GM20000 (cell line): ENCODE results near the gene BRINP3.

Source experiments
- DNase-seq: peaks from one replicate; pipeline ENCODE4 v3.0.0; 2012; ENCODE audit warnings: low spot score
- CTCF ChIP-seq: IDR thresholded peaks from 2 replicates; pipeline ENCODE4 v1.5.1; 2012; ENCODE audit warnings: mild to moderate bottlenecking, control low read depth; ENCODE audit errors: extremely low read depth, missing control alignments

Gene BRINP3

DNA sequence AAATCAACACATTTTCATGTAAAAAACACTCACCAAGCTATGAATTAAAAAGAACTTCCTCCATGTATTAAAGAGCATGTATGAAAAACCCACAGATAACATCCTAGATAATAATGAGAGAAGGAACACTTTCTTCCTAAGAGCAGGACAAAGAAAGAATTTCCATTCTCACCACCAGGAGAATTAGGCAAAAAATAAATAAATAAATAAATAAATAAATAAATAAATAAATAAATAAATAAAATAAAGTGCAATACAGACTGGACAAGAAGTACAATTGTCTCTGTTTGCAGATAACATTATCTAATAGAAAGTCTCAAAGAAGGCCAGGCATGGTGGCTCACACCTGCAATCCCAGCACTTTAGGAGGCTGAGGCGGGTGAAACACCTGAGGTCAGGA is 218.2 kb downstream of the BRINP3 start:
- no peak for DNase-seq
- TF ChIP-seq CTCF, result no peak

DNA sequence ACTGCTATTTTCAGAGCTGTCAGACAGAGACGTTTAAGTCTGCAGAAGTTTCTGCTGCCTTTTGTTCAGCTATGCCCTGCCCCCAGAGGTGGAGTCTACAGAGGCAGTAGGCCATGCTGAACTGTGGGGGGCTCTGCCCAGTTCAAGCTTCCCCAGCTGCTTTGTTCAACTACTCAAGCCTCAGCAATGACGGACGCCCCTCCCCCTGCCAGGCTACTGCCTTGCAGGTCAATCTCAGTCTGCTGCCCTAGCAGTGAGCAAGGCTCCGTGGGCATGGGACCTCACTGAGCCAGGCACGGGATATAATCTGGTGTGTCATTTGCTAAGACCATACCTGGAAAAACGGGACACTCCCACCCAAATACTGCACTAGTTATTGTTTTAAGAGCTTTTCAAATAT is 219.7 kb downstream of the BRINP3 start:
- TF ChIP-seq CTCF, result no peak
- no peak for DNase-seq

DNA sequence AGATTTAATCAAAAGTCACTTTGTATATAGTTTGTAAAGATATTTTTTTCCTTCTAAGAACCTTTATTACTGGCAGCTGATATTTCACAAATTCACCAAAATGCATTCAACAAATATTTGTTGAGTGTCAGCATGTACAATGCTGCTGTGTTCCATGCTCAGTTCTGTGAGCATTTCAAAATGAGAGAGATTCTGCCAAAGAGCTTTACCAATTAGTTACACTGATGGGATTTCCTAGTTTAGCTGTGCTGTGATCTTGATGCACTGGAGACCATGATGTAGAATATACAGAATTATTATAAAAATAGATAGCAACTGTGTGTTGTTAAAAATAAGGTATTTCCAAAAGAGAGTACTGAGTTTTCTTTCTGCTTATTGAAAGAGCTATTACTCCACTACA is 225.6 kb downstream of the BRINP3 start:
- TF ChIP-seq CTCF, result no peak
- DNase-seq, result no peak

DNA sequence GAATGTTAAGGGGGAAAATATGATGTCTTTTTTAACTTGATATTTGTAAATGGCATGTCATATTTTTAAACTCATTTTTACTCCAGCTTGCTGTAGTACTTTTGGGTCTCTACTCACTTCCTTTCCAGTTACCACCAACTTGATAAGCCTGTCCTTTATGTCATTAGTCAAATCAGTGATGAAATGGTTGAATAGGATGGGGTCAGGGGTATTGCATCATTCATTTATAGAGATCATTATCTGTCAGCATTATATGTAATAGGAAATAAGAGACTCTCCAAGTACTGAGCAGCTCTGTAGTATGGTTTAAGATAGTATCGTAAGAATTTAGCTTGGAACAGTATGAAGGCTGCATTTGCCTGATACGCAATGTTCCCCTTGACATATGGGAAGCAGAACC is 227.3 kb downstream of the BRINP3 start:
- no peak for TF ChIP-seq CTCF
- DNase-seq, result no peak

DNA sequence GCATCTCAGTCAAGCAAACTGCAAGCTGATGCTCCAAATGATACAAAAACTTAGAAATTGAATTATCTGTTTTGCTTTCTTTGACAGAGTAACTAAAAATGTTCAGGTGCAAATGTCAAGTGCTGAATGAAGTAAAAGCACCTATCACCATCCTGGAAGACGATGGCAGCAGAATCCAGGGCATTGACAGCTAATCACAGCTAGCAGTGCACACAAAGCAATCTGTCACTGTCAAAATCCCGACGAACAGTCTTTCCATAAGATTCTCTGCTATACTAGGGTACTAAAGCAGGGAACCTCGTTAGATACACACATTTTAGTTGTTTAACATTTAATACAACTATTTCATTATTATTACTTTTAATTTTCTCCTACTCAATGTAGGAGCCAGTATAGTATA is 233.3 kb downstream of the BRINP3 start:
- no peak for DNase-seq
- TF ChIP-seq CTCF, result no peak

GRCh38 chr1:190243056-190243455 is 234.6 kb downstream of the BRINP3 start:
- no peak for DNase-seq
- TF ChIP-seq CTCF, result no peak

DNA sequence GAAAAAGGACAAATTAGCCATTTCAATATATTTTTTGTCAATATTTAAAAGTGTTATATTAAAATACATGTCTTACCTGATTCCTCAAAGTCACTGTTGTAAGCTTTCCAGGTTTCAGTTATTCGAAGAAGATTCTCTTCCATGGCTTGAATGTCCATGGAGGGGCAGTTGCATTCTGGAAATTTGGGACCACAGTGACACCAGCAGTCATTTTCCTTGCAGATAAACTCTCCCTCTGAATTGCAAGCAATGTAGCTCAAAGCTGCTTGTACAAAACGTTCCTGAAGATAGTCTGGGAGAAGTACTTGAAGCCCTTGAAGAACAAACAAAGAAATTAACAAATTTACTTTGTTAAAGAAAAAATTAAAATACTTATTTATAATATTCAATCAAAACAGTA is 251.7 kb downstream of the BRINP3 start:
- TF ChIP-seq CTCF, result no peak
- no peak for DNase-seq

- DNase-seq, result no peak
- TF ChIP-seq CTCF, result no peak
These were observed 265.2 kb downstream of the BRINP3 start for GRCh38 chr1:190212450-190212849.
